Activated CD8-positive, alpha-beta T cell treated with anti-CD3 and anti-CD28 coated beads, Interleukin-2, amount 10 ng/mL, durations not matched to agents 7 days and 5 days (primary cell): ENCODE data around the gene AHNAK2. TPM values are rescaled to one million over a fixed set of nuclear protein-coding genes. Genes with fewer than 3 reads are reported as not detected.
"Not testable (repeated sequence)": the region's sequence is repeated elsewhere in the genome, so short reads cannot be mapped to it uniquely, and the experiment has no call there.

Source experiments
- ATAC-seq: fragments of 150-1000 bp; cut with Tn5 transposase; one replicate; pipeline ENCODE4 v1.10.0; 2021; ENCODE audit warnings: moderate library complexity
- CTCF ChIA-PET: fragments of 350-600 bp; sonication (Branson Sonifier 250); formaldehyde crosslinking; loops from one replicate; lab custom pipeline; 2021; ENCODE audit warnings: antibody characterized with exemption; lab: Charles Lee
- POLR2A ChIA-PET: fragments of 350-600 bp; sonication (Branson Sonifier 250); formaldehyde crosslinking; loops from one replicate; lab custom pipeline; 2021; ENCODE audit warnings: antibody characterized with exemption; lab: Charles Lee
- DNase-seq: peaks from one replicate; pipeline ENCODE4 v3.0.0-alpha.2; 2020
- H3K27ac Mint-ChIP-seq: one replicate; pipeline ENCODE4 v1.8.0; 2021; ENCODE audit warnings: mild to moderate bottlenecking, mixed read lengths
- H3K27me3 Mint-ChIP-seq: one replicate; pipeline ENCODE4 v1.8.0; 2021; ENCODE audit warnings: low read depth, mixed read lengths
- H3K36me3 Mint-ChIP-seq: one replicate; pipeline ENCODE4 v1.8.0; 2021; ENCODE audit warnings: low read depth, mixed read lengths
- H3K4me1 Mint-ChIP-seq: one replicate; pipeline ENCODE4 v1.8.0; 2021; ENCODE audit warnings: low read depth, mixed read lengths
- H3K4me3 Mint-ChIP-seq: one replicate; pipeline ENCODE4 v1.8.0; 2021; ENCODE audit warnings: mild to moderate bottlenecking, mixed read lengths
- H3K9me3 Mint-ChIP-seq: one replicate; pipeline ENCODE4 v1.8.0; 2022; ENCODE audit warnings: mixed read lengths; ENCODE audit not compliant: insufficient read depth
- total RNA-seq, 2 experiments: library from RNA; stranded (reverse); gene quantifications; one replicate each; pipeline ENCODE4 v1.2.3, GENCODE V29; 2021

Gene AHNAK2
- total RNA-seq, 2 experiments from 2014 or later, result not detected

DNA sequence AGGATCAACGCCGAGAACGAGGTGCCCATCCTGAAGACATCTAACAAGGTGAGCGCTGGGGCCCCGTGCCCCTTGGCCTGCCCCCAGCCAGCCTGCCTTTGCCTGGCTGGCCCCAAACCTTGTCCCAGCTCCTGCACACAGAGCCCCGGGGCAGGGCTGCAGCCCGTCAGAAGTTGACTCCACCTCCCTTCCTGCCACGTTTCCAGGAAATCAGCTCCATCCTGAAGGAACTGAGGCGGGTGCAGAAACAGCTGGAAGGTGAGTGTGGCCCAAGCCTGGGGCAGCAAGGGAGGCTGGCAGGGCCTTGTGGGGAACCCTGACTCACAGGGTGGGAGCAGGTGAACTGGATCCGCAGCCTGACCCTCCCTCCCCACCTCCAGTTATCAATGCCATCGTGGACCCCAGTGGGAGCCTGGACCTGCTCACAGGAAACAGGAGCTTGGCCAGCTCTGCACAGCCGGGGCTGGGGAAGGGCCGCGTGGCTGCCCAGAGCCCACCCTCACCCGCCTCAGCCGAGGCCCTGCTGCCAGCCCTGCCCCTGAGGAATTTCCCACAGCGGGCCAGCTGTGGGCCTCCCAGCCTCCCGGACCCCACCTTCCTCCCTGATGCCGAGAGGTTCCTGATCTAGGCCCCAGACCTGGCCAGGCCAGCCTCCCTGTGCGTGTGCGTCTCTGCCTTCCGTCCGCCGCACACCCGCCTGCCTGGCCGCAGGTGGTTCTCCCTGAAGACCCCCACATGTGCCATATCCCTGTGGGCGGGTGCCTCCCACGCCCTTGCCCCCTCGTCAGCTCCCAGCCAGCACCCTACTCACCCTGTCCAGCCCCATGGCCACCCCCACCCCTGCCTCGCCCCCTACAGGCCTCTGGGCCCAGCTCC, 83.6 kb downstream of the AHNAK2 start:
- H3K36me3 Mint-ChIP-seq, result no peaks in the 10 kb centered on the region
- no peak for DNase-seq
- no peak overlapping the region for H3K4me3 Mint-ChIP-seq
- no peaks in the 10 kb centered on the region for H3K27me3 Mint-ChIP-seq
- H3K4me1 Mint-ChIP-seq, result no peaks in the 10 kb centered on the region
- POLR2A ChIA-PET, result no interaction called here
- no peak overlapping the region for H3K27ac Mint-ChIP-seq
- CTCF ChIA-PET, result no interaction called here
- ATAC-seq, result no peak
- no peaks in the 10 kb centered on the region for H3K9me3 Mint-ChIP-seq

DNA sequence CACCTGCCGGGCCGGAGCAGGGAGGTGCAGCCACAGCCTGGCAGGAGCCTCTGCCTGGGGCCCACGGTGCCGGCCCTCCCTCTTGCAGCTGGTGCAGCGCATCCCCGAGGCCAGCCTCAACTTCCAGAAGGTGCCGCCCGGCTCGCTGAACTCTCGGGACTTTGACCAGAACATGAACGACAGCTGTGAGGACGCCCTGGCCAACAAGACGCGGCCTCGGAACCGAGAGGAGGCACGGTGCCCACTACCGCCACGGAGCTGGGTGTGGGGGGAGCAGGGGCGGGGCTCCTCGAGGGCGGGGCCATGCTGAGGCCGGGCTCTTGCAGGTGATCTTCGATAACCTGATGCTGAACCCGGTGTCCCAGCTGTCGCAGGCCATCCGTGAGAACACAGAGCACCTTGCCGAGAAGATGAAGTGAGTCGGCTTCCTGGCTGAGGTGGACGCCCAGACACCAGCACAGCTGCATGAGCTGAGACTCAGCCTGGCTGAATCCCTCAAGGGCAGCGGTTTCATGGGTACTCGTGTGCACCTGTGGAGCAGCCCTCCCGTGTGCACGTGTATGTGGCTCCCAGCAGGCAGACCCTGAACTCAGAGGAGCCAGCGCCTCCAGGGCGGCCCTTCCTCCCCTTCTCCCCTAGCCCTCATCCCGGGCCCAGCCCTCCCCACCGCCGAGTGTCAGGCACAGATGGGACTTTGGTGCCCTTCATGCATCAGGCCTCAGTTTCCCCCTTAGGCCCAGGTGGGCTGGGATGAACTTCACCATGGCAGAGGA, 84.6 kb downstream of the AHNAK2 start:
- H3K4me1 Mint-ChIP-seq, result no peaks in the 10 kb centered on the region
- CTCF ChIA-PET, result no interaction called here

DNA sequence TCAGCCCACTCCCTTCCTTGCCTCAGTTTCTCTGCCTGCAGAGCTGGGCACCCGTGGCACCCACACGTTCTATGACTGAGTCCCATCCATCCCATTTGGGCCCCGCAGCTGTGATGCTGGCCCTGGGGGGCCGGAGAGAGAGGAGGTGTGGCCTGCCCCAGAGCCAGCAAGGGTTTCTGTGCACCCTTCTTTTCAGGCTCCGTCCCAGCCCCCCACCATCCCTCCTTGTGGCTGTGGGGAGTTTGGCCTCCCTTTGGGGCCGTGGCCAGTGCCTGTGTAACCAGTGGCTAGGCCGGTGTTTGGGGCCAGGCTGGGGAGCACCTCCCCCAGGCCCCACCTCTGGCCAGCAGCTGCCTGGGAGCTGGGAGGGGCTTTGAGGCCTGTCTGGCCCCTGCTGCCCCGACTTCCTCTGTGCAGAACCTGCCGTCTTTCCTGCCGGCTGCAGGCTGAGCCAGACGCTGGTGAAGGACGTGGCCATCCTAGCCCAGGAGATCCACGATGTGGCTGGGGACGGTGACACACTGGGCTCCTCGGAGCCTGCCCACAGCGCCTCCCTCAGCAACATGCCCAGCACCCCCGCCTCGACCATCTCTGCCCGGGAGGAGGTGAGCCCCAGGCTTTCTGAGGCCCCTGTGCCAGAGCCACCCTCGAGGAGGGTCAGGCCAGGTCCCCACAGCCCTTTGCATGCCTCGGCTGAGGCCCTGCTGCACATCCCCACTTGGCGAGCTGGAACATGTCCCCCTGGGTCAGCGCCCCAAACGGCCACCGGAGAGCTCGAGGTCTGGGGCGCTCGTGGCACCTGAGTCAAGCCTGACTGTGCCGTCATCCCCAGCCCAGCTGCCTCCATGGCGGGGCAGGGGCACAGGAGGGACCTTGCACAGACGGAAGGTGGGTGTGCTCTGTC, 85.4 kb downstream of the AHNAK2 start:
- Mint-ChIP-seq H3K27me3 (no peaks in the 10 kb centered on the region), H3K36me3 (no peaks in the 10 kb centered on the region), H3K9me3 (no peaks in the 10 kb centered on the region), H3K4me1 (no peaks in the 10 kb centered on the region), H3K4me3 (no peak overlapping the region), H3K27ac (no peak overlapping the region)
- DNase-seq, result no peak
- ChIA-PET POLR2A (no interaction called here), CTCF (no interaction called here)
- no peak for ATAC-seq

More for the DNA sequence above, 84.6 kb downstream of the AHNAK2 start:
- Mint-ChIP-seq H3K27ac (no peak overlapping the region), H3K4me3 (no peak overlapping the region), H3K9me3 (no peaks in the 10 kb centered on the region), H3K27me3 (no peaks in the 10 kb centered on the region), H3K36me3 (no peaks in the 10 kb centered on the region)
- POLR2A ChIA-PET, result no interaction called here
- no peak for ATAC-seq
- no peak for DNase-seq

DNA sequence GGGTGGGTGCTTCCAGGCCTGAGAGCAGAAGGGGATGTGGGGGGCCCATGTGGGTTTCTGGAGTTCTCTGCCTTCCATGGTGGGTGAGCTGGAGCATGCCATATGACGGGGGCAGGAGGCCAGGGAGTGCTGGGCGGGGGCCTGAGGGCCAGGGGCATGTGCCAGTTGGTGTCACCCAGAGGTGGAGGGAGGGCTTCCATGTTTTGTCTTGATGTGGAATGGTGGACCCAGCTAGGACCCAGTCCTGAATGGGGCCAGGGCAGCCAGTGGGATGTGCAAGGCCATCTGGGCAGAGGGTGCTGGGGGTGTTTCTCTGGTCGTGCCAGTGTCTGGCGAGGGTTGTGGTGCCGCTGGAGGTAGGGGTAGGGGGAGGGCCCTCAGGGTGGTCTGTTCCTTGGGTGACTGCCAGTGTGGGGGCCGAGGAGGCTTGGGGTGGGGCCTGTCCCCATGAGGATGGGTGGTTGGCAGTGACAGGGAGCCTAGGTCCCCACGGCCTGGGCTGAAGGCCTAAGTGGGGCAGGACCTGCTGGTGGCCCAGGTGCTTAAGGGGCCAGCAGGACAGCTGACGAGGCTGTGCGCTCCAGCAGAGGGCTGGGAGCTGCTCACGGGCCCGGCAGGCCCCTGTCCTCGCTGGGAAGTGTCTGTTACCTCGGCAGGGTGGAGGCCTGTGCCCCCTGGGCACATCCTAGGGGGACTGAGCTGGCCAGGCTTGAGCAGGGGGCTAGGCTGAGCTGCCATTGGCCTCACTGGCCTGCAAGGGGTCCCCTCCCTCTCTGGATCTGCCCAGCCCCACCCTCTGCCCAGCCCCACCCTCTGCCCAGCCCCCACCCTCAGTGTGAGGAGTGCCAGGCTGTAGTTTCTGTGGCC, 86.3 kb downstream of the AHNAK2 start:
- ATAC-seq (no peak), DNase-seq (no peak)
- Mint-ChIP-seq H3K27me3 (no peaks in the 10 kb centered on the region), H3K4me1 (no peaks in the 10 kb centered on the region), H3K9me3 (no peaks in the 10 kb centered on the region), H3K27ac (no peak overlapping the region), H3K36me3 (no peaks in the 10 kb centered on the region), H3K4me3 (no peak overlapping the region)
- ChIA-PET POLR2A (no interaction called here), CTCF (no interaction called here)

DNA sequence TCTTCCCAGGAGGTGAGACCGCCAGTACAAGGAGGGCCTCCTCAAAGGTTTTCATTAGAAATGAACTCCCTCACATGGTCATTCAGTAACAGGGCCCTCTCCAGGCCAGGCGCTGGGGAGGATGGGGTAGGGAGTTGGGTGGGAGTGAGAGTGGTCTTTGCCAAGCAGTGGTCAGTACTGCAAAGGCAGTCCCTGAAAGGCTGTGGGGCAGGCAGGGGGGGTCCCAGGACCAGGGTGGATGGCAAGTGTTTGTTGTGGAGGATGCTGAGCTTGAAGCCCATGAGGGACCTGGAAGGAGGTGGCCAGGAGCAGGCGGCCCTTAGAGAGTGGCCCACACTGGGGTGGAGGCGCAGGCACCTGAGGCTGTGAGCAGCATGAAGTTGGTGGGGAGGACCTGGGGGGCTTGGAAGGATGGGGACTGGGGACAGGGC, 87.0 kb downstream of the AHNAK2 start:
- no peaks in the 10 kb centered on the region for H3K36me3 Mint-ChIP-seq
- ChIA-PET CTCF (no interaction called here), POLR2A (interaction anchor here (0.6 kb wide), 1 partner anchor 79 kb away, joined by 3 read pairs; no protein-coding TSS in a partner anchor)
- H3K9me3 Mint-ChIP-seq, result no peaks in the 10 kb centered on the region
- no peak overlapping the region for H3K27ac Mint-ChIP-seq
- H3K4me3 Mint-ChIP-seq, result no peak overlapping the region
- no peaks in the 10 kb centered on the region for H3K4me1 Mint-ChIP-seq
- H3K27me3 Mint-ChIP-seq, result no peaks in the 10 kb centered on the region
- ATAC-seq (no peak), DNase-seq (no peak)

DNA sequence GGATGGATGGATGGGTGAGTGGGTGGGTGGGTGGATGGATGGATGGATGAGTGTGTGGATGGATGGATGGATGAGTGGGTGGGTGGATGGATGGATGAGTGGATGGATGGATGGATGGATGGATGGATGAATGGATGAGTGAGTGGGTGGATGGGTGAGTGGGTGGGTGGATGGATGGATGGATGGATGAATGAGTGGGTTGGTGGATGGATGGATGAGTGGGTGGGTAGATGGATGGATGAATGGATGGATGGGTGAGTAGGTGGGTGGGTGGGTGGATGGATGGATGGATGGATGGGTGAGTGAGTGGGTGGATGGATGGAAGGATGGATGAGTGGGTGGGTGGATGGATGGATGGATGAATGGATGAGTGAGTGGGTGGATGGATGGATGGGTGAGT, 87.9 kb downstream of the AHNAK2 start:
- DNase-seq, ATAC-seq, H3K36me3 Mint-ChIP-seq, CTCF ChIA-PET, H3K4me1 Mint-ChIP-seq, H3K27me3 Mint-ChIP-seq, H3K27ac Mint-ChIP-seq, H3K4me3 Mint-ChIP-seq, H3K9me3 Mint-ChIP-seq, POLR2A ChIA-PET: not testable (repeated sequence)

DNA sequence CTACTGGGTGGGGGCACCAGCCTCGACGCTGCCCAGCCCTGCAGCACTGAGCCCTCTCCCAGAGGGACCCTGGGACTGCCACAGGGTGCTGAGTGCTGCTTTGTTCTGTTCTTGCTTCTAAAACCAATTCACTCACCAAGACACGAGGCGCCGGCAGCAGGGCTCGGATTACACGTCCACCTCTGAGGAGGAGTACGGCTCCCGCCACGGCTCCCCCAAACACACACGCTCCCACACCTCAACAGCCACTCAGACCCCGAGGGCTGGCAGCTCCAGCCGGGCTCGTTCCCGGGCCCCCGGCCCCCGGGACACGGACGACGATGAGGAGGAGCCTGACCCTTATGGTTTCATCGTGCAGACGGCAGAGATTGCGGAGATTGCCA, 88.8 kb downstream of the AHNAK2 start:
- no peak overlapping the region for H3K27ac Mint-ChIP-seq
- DNase-seq (no peak), ATAC-seq (no peak)
- H3K4me3 Mint-ChIP-seq, result no peak overlapping the region
- no peaks in the 10 kb centered on the region for H3K9me3 Mint-ChIP-seq
- no peaks in the 10 kb centered on the region for H3K36me3 Mint-ChIP-seq
- H3K4me1 Mint-ChIP-seq, result no peaks in the 10 kb centered on the region
- POLR2A ChIA-PET, result no interaction called here
- CTCF ChIA-PET, result no interaction called here
- no peaks in the 10 kb centered on the region for H3K27me3 Mint-ChIP-seq

DNA sequence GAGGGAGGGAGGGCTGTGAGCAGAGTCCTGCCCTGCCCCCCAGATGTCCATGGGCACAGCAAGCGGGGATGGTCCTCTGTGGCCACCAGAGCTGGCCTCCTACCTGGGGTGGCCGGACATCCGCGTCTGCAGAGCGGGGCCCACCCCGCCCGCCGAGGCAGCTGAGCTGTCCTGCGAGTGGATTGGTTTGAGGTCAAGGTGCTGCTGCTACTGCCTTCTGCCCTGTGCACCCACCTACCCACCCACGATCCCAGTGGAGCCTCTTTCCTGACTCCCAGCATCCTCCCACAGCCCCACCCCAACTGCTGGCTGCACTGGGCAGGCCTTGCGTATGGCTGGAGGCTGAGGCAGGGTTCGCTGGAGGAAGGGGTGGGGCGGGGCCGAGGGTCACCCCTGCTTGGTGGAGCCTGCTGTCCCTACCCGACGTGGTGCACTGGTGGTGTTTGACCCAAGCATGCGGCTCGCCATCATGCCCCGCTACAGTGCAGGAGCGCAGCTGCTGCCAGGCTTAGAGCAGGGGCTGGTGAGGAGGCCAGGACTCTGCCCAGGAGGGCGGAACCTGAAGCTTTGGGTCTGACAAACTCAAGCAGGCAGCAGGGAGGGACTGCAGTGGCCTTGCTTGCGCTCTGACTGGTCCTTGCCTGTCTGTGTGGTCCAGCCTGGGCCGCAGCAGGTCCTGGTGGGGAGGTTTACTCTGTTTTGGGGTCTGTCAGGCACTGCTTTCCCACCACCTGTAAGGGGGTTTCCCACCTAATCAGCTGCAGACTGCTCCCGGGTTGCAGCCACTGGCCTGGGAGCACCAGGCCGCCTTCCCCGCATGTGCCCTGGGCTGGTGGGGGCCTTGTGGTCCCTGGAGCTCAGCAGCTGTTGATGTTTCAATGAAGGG, 89.4 kb downstream of the AHNAK2 start:
- ATAC-seq, result no peak
- H3K4me3 Mint-ChIP-seq, result no peak overlapping the region
- H3K9me3 Mint-ChIP-seq, result no peaks in the 10 kb centered on the region
- ChIA-PET POLR2A (no interaction called here), CTCF (no interaction called here)
- no peaks in the 10 kb centered on the region for H3K4me1 Mint-ChIP-seq
- H3K27me3 Mint-ChIP-seq, result no peaks in the 10 kb centered on the region
- H3K27ac Mint-ChIP-seq, result no peak overlapping the region
- H3K36me3 Mint-ChIP-seq, result no peaks in the 10 kb centered on the region
- DNase-seq, result no peak

DNA sequence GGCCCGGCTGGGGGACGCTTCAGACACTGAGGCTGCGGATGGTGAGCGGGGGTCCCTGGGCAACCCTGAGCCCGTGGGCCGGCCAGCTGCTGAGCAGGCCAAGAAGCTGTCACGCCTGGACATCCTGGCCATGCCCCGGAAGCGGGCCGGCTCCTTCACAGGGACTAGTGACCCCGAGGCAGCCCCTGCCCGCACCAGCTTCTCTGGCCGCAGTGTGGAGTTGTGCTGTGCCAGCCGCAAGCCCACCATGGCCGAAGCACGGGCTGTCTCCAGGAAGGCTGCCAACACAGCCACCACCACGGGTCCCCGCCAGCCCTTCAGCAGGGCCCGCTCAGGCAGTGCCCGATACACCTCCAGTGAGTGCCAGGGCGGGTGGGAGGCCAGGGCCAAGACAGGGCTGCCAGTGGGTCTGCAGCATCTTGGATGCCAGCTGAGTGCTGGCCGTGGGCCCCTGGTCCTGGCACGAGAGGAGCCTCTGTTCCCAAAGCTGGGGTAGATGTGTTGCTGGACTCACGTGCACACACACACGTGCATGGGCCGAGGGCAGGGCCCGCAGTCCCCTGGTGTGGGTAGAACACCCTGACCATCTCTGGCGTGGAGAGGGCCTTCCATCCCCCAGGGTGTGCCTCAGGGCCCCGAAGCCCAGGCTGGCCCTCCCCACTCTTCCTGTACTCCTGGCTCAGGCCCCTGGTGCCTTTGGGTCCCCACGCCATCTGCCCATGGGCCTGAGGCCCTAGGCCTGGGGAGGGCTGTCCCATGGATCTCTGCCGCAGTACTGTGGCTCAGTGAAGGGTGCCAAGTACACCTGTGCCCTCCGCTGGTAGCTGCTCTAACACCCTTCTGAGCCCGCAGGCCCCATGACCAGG, 90.3 kb downstream of the AHNAK2 start:
- ChIA-PET POLR2A (interaction anchor here (0.6 kb wide), 1 partner anchor 1973 kb away, joined by 3 read pairs; no protein-coding TSS in a partner anchor), CTCF (no interaction called here)
- no peak overlapping the region for H3K27ac Mint-ChIP-seq
- no peak overlapping the region for H3K4me3 Mint-ChIP-seq
- H3K9me3 Mint-ChIP-seq, result no peaks in the 10 kb centered on the region
- ATAC-seq (no peak), DNase-seq (no peak)
- no peaks in the 10 kb centered on the region for H3K36me3 Mint-ChIP-seq
- H3K27me3 Mint-ChIP-seq, result no peaks in the 10 kb centered on the region
- no peaks in the 10 kb centered on the region for H3K4me1 Mint-ChIP-seq
